GM19239 (cell line): Measurements from ENCODE around the gene MYOZ3.

ENCODE experiments used
- DNase-seq: peaks from one replicate; pipeline ENCODE4 v3.0.0; 2011; ENCODE audit warnings: low spot score; ENCODE audit not compliant: insufficient read length
- FAIRE-seq: peaks from 2 replicates; lab custom pipeline; 2011; peaks lifted over from hg19 to GRCh38; lab: Jason Lieb, UNC

MYOZ3 gene

DNA sequence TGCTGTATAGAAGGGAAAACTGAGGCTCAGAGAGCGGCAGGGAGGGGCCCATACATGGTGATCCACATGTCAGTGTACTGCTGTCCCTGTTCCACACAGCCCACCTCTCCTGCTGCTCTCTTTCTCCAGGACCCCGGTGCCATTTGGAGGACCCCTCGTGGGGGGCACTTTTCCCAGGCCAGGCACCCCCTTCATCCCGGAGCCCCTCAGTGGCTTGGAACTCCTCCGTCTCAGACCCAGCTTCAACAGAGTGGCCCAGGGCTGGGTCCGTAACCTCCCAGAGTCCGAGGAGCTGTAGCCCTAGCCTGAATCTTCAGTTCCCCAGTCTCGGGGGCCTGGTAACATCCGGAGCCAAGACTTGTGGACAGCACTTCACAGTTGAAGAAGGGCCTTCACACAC lies 15.5 kb downstream of the MYOZ3 start:
- DNase-seq (no peak), FAIRE-seq (no peak)

DNA sequence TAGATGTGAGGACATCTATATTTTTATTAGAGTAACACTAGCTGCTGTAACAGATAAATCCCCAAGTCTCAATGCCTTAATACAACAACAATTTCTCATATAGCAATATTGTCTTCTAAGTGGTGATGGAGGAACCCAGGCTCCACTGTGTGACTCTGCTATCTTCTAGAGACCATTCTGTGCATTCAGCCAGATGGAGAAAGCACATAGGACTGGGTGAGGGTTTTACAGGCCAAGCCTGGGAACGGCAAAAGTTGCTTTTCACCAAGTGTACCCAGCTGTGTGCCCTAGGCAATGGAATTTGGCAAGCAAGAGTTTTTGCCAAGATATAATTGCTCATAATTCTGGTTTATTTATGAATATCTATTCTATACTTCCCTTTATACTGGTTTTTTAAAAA lies 28.1 kb downstream of the MYOZ3 start:
- FAIRE-seq (no peak), DNase-seq (no peak)

DNA sequence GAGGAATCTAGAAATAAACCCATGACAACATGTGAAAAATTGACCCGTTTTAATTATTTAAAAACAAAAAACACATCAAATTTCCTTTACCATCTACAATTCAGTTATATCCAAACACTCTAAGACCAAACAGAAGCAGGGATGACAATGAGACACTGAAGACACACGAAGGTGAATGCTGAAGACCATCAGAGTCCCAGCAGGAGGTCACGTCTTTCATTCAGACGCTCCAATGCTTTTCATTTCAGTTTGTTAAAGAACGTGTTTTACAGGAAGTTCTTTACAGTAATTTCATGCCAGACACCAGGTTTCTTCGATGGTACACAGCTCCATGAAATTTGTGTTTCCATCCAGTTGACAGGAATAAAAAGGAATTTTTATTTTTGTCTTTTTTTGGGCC lies 29.7 kb downstream of the MYOZ3 start:
- no peak for FAIRE-seq
- no peak for DNase-seq

DNA sequence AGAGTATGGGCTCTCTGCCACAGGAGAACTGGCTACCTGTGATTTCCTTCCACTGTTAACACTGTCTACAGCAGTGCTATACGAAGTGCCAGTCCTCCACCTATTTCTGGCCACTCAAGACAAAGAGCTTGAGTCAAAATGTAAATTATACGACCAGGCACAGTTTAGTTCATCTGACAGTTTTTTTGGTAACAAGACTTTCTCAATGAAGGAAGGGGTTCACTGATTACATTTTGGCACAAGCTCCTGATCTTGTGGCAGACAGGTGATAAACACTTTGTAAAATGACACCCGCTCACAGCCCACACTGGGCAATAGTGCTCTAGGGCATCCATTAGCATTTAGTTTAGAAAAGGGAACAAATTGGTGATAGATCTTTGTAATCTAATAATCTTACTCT lies 31.2 kb downstream of the MYOZ3 start:
- FAIRE-seq (no peak), DNase-seq (no peak)

DNA sequence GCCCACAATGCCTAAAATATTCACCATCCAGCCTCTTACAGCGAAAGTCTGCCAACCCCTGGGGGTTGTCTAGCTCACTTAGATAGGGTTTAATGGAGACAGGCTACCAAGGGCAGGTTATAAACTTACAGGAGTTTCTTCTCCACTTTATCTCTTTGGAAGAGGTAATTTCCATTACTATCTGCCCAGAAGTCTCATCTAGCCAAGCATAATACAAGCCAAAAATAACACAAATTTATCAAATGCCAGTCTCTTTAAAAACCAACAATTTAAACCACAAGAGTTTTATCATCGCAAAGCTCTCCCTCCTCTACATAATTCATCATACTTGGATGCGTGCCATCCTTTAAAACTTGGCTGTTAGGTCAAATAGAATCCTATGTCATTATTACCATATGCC lies 33.6 kb downstream of the MYOZ3 start:
- FAIRE-seq (no peak), DNase-seq (no peak)

DNA sequence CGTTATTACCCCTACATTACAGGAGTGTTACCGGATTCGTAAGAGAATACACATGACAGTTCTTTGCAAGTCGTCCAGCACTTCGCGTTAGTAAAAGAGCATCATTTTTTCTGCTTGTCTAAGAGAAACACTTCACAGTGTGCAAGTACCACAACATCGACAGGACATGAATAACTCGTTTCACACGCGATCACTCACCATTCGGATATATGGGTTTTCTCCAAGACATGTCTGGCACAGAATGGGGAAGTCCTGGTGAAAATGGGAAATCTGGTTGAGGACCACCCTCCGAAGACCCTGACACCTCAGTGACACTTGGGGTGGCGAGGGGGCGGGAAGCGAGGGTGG lies 39.2 kb downstream of the MYOZ3 start:
- DNase-seq (no peak), FAIRE-seq (peak; percentile 71)

DNA sequence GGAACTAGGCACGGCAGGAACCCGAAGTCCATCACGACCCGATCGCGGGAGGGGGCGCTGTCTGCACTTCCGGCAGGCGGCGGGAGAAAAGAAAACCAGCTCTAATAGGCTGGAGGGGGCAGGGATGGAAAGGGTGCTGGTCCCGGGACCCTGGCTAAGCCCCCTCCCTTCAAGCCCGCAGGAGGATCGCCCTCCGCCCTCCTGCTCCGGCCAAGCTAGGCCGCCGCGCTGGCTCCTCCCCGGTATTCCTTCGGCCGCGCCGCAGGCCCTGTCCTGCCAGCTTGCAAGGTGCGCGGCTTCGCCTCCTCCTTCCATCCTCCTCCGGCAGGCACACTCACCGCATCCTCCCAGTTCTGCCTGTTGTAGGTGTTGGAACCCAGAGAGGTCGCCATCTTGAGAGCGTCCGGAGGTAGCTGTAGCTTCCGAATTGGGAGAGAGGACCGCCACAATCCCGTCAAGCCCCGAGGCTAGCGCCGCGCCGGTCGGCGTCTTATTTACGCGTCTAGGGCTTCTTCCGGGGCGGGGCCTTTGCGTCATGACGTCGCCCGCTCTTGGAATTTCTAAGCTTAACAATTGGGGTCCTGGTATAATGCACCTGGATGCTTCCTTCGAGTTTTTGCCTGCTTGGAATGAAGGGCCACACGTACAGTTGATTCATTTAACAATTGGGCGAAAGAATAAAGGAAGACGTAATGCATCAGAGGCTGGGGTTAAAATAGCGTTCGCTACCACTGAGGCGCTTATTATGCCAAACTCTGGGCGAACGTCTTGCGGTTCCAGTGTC lies 39.7 kb downstream of the MYOZ3 start, which contains the start of gene RBM22:
Gene RBM22, minus strand, starts transcription at position 469 of the 784 bp plus-strand sequence. Its CDS starts 77 bp downstream, at position 392.
- peak; percentile 92 for FAIRE-seq

DNA sequence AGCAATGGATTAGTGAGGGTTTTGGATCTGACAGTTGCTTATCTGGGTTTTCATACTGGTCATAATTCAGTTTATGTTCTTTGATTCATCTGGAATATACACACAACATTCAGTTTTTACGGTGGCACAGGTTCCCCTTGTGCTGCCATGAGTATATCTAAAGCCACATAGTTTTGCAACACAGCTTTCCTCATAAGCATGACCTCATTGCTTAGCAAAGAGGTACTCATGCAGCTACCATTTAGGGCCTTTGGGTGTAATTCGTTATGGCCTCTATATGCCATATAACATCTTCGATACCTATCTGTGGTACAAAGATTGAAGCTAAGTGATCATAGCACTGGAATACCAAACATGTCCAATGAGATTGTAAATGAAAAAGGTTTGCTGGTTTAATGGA lies 42.7 kb downstream of the MYOZ3 start:
- FAIRE-seq = no peak

More for the DNA sequence above, 39.7 kb downstream of the MYOZ3 start, which contains the start of gene RBM22:
- DNase-seq = peak; percentile 70

DNA sequence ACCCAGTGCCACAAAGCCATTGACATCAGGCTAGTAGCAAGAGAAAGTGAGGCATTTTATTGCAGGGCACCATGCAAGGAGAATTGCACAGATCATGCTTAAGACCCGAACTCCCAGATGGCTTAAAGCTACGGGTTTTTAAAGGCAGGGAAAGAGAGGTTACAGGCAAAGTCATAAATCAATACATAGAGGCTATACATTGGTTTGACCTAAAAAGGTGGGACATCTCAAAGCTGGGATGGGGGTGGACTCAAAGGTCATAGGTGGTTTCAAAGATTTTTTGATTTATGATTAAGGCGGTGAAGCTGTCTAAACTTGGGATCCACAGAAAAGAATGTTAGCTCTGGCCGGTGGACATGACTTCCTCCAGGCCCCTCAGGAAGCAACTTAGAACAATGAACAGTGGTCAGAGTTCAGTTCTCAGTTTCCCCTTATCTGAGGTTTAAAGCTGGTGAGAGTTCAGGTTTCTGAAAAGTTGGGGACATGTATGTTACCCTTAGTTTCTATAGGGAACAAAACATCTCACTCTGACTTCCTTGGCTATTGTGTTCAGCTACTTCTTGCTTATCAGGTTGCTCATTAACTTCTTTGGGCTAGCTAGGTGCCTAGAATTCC lies 45.8 kb downstream of the MYOZ3 start:
- no peak for DNase-seq
- no peak for FAIRE-seq

More for the DNA sequence above, 42.7 kb downstream of the MYOZ3 start:
- no peak for DNase-seq

DNA sequence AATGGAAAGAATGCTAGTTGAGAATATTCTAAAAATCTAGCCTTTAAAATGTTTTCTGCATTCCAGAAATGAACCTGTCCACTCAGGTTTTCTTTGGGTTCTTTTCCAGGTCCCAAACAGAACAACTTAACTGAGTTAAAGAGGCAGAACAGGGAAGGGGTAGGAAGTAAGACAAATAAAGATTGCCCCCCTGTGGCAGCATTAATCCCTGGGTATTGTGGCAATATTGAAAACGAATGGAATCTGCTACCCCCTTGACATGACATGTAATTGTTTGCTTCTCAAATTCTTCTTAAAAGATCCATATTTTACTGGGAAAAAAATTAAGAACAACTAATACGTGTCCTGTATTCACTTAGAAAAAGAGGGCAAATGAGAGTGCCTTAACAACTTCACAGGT lies 49.1 kb downstream of the MYOZ3 start:
- FAIRE-seq (no peak), DNase-seq (no peak)

DNA sequence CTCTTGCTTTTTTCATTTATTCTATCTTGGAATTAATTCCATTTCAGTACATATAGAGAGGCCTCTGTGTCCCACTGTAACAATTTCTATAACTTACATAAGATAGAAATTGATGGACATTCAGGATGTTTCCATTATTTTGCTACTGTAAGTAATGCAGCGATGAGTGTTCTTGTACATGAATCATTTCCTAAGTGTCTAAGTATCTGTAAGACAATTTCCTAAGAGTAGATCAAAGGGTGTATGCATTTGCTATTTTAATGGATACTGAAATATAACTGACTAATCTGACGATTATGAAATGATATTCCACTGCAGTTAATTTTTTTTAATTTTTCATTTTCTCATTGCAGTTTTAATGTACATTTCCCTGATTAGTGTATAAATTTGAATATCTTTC lies 62.8 kb downstream of the MYOZ3 start:
- FAIRE-seq (no peak), DNase-seq (no peak)
